Endothelial cell of umbilical vein (primary cell): ENCODE results near the gene ALDH8A1. TPM values are rescaled to one million over a fixed set of nuclear protein-coding genes. Genes with fewer than 3 reads are reported as not detected.

Experiments
- BruUV-seq: library from RNA; stranded (reverse); fragments of 400-500 nt; replicated peaks from 2 replicates; lab custom pipeline; 2021; lab: Mats Ljungman, UMichigan
- CTCF ChIA-PET: fragments of 300-600, 350-600 bp; sonication (Branson Sonifier 250); formaldehyde crosslinking; loops from one replicate; lab custom pipeline; 2021; ENCODE audit warnings: antibody characterized with exemption, inconsistent platforms; lab: Charles Lee
- POLR2A ChIA-PET: fragments of 300-600, 350-600 bp; sonication (Branson Sonifier 250); formaldehyde crosslinking; loops from one replicate; lab custom pipeline; 2021; ENCODE audit warnings: antibody characterized with exemption, inconsistent platforms; lab: Charles Lee
- DNase-seq: peaks from one replicate; pipeline ENCODE4 v3.0.0-alpha.2; 2011; ENCODE audit warnings: low read depth, low spot score
- FAIRE-seq: peaks from 2 replicates; lab custom pipeline; 2011; peaks lifted over from hg19 to GRCh38; lab: Jason Lieb, UNC
- H2AFZ ChIP-seq: 2 replicates; pipeline ENCODE4 v1.6.0; 2012; ENCODE audit warnings: low read depth, low read length, control low read depth, inconsistent platforms
- H3K27ac ChIP-seq: 2 replicates; pipeline ENCODE4 v1.5.1; 2011; ENCODE audit warnings: low read depth, mild to moderate bottlenecking, control low read depth, low read length, moderate library complexity; ENCODE audit not compliant: insufficient read depth
- H3K27me3 ChIP-seq, 2 experiments: 2 replicates each; pipeline versions ENCODE4 v1.6.0 to v1.6.1; 2011; ENCODE audit warnings: low read length in 2 of 2, mixed read lengths in 1 of 2; ENCODE audit not compliant: control insufficient read depth in 2 of 2, insufficient read depth in 2 of 2
- H3K36me3 ChIP-seq, 2 experiments: 2 replicates in 1 of 2; 3 replicates in 1 of 2; pipeline ENCODE4 v1.5.1; 2011; ENCODE audit warnings: low read length in 2 of 2, mild to moderate bottlenecking in 1 of 2, moderate library complexity in 1 of 2; ENCODE audit not compliant: control insufficient read depth in 2 of 2, insufficient read depth in 2 of 2; ENCODE audit errors: extremely low read depth in 1 of 2
- H3K4me1 ChIP-seq: 3 replicates; pipeline ENCODE4 v1.5.1; 2011; ENCODE audit warnings: mild to moderate bottlenecking, low read length; ENCODE audit not compliant: control insufficient read depth, insufficient read depth; ENCODE audit errors: extremely low read depth
- H3K4me2 ChIP-seq: 2 replicates; pipeline ENCODE4 v1.6.1; 2011; ENCODE audit warnings: low read length, control low read depth, mixed read lengths; ENCODE audit not compliant: insufficient read depth
- H3K4me3 ChIP-seq, 3 experiments: fragments of 200-600 bp in 1 of 3; sonication (generic), shearing (Covaris generic) in 1 of 3; replicated peaks in 1 of 3; 2 replicates each; pipeline ENCODE4 v1.5.1; 2011 to 2016; ENCODE audit warnings: control low read depth in 3 of 3, low read length in 3 of 3, mild to moderate bottlenecking in 2 of 3, inconsistent platforms in 1 of 3, low read depth in 1 of 3, moderate library complexity in 1 of 3; ENCODE audit not compliant: insufficient read depth in 1 of 3
- H3K79me2 ChIP-seq: 2 replicates; pipeline ENCODE4 v1.6.0; 2012; ENCODE audit warnings: low read length, inconsistent platforms; ENCODE audit not compliant: control insufficient read depth, insufficient read depth
- H3K9ac ChIP-seq: replicated peaks from 2 replicates; pipeline ENCODE3; 2011; ENCODE audit warnings: low read length, control low read depth; ENCODE audit not compliant: insufficient read depth; ENCODE audit errors: extremely low read depth
- H3K9me1 ChIP-seq: replicated peaks from 3 replicates; pipeline ENCODE4 v1.6.0; 2011; ENCODE audit warnings: mild to moderate bottlenecking, low read length; ENCODE audit not compliant: control insufficient read depth, insufficient read depth; ENCODE audit errors: extremely low read depth
- H3K9me3 ChIP-seq: replicated peaks from 2 replicates; pipeline ENCODE4 v1.5.1; 2012; ENCODE audit warnings: low read length, inconsistent platforms; ENCODE audit not compliant: control insufficient read depth, insufficient read depth
- H4K20me1 ChIP-seq: replicated peaks from 2 replicates; pipeline ENCODE3; 2011; ENCODE audit warnings: mild to moderate bottlenecking, low read length; ENCODE audit not compliant: control insufficient read depth, insufficient read depth; ENCODE audit errors: extremely low read depth
- EZH2 ChIP-seq: IDR thresholded peaks from 2 replicates; pipeline ENCODE4 v1.6.1; 2012; ENCODE audit warnings: borderline replicate concordance, low read depth, mild to moderate bottlenecking, moderate library complexity, low read length, inconsistent platforms; ENCODE audit not compliant: severe bottlenecking
- FOS ChIP-seq: IDR thresholded peaks from 2 replicates; pipeline ENCODE4 v1.6.1; 2011; ENCODE audit warnings: mild to moderate bottlenecking, low read length, moderate library complexity, borderline replicate concordance; ENCODE audit not compliant: insufficient read depth
- GATA2 ChIP-seq: IDR thresholded peaks from 2 replicates; pipeline ENCODE4 v1.7.0; 2011; ENCODE audit warnings: low read depth, mild to moderate bottlenecking, moderate library complexity, mixed read lengths, low read length; ENCODE audit not compliant: insufficient read length, insufficient read depth
- JUN ChIP-seq: IDR thresholded peaks from 2 replicates; pipeline ENCODE4 v1.6.1; 2011; ENCODE audit warnings: borderline replicate concordance, low read depth; ENCODE audit not compliant: insufficient read length, insufficient read depth
- MYC ChIP-seq: IDR thresholded peaks from one replicate; pipeline ENCODE4 v1.6.1; 2011; ENCODE audit warnings: mild to moderate bottlenecking, low read depth, low read length
- POLR2A ChIP-seq: IDR thresholded peaks from 2 replicates; pipeline ENCODE4 v1.6.1; 2012; ENCODE audit warnings: low read depth, mild to moderate bottlenecking, control low read depth, low read length
- POLR2AphosphoS5 ChIP-seq: IDR thresholded peaks from 2 replicates; pipeline ENCODE4 v1.6.1; 2012; ENCODE audit warnings: low read depth, mild to moderate bottlenecking, control low read depth, low read length, moderate library complexity; ENCODE audit not compliant: insufficient read depth
- dilution Hi-C: fragments of 300-500 bp; cut with MboI; formaldehyde crosslinking; loops from one replicate; pipeline ENCODE4 v1.15.0; 2019; ENCODE audit warnings: low sequenced_read_pairs; ENCODE audit not compliant: extremely low pct_ligation_motif_present
- intact Hi-C: fragments of 100-400 bp; cut with micrococcal nuclease; formaldehyde crosslinking; loops from one replicate; pipeline ENCODE4 v1.10.0; 2022
- polyA plus RNA-seq, 4 experiments: library from polyadenylated mRNA; depleted of rRNA in 3 of 4; stranded (reverse) in 3 of 4; unstranded in 1 of 4; fragments of >200 nt; gene quantifications; 2 replicates each; pipeline versions ENCODE4 v1.2.1 to v1.2.3, GENCODE V29; 2011 to 2012; ENCODE audit warnings: missing spikeins in 1 of 4
- total RNA-seq: library from RNA; stranded (reverse); gene quantifications from 2 replicates; pipeline ENCODE4 v1.2.3, GENCODE V29; 2021
- TF ChIP-seq, protein P1 (sequence below), 2 donors: IDR thresholded peaks; 1 replicate in 1 of 2; 2 replicates in 1 of 2; pipeline ENCODE4 v1.5.1; 2011; ENCODE audit warnings: low read length in 2 of 2, mild to moderate bottlenecking in 2 of 2, moderate library complexity in 2 of 2, control low read depth in 1 of 2, inconsistent platforms in 1 of 2, low read depth in 1 of 2; ENCODE audit not compliant: insufficient read depth in 1 of 2; ENCODE audit errors: extremely low read depth in 1 of 2
- TF ChIP-seq, protein P2 (sequence below): IDR thresholded peaks from 2 replicates; pipeline ENCODE4 v1.6.1; 2011; ENCODE audit not compliant: insufficient read depth, insufficient read length

The ALDH8A1 gene
- total and polyA plus RNA-seq, 2 donors (not counting 3 experiments of a cell fraction or from before 2014, with no cell fraction given), result 0.08 to 0.95 TPM

DNA sequence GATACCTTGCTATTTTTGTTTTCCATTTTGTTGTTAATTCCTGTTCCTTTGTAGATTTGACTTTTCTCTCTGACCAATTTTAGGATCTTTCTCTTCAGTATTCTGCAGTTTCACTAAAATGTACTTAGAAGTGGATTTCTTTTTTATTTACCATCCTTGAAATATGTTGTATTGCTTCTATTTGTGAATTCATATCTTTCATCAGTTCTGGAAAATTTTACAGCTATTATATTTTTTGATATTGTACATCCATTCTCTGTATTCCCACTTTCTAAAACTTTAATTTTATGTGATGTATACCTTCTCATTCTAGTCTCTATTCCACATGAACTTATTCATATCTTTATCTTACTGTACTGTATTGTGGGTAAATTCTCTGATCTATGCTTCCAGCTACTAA is 9.7 kb upstream of the ALDH8A1 start:
- DNase-seq (no peak), FAIRE-seq (no peak)
- Histone ChIP-seq H3K79me2 (no peaks in the 10 kb centered on the region), H3K4me2 (no peak overlapping the region), H3K4me3 (no peak overlapping the region), H3K9me3 (no peaks in the 10 kb centered on the region), H3K9ac (no peak overlapping the region), H4K20me1 (no peaks in the 10 kb centered on the region), H3K4me1 (no peaks in the 10 kb centered on the region), H3K27ac (no peak overlapping the region), H3K27me3 (no peaks in the 10 kb centered on the region), H3K36me3 (no peaks in the 10 kb centered on the region), H2AFZ (no peak overlapping the region), H3K9me1 (no peaks in the 10 kb centered on the region)
- BruUV-seq, result no TSS peak
- TF ChIP-seq, protein P1, sequence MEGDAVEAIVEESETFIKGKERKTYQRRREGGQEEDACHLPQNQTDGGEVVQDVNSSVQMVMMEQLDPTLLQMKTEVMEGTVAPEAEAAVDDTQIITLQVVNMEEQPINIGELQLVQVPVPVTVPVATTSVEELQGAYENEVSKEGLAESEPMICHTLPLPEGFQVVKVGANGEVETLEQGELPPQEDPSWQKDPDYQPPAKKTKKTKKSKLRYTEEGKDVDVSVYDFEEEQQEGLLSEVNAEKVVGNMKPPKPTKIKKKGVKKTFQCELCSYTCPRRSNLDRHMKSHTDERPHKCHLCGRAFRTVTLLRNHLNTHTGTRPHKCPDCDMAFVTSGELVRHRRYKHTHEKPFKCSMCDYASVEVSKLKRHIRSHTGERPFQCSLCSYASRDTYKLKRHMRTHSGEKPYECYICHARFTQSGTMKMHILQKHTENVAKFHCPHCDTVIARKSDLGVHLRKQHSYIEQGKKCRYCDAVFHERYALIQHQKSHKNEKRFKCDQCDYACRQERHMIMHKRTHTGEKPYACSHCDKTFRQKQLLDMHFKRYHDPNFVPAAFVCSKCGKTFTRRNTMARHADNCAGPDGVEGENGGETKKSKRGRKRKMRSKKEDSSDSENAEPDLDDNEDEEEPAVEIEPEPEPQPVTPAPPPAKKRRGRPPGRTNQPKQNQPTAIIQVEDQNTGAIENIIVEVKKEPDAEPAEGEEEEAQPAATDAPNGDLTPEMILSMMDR (IDR thresholded peaks at IDR 0.05; ENCODE audit: extremely low read depth in 1 of 2, insufficient read depth in 1 of 2, low read depth in 1 of 2, low read length in 2 of 2), result no peak
- TF ChIP-seq JUN (no peak), POLR2AphosphoS5 (no peak), EZH2 (no peak), MYC (no peak), GATA2 (no peak), POLR2A (no peak), FOS (no peak)
- TF ChIP-seq, protein P2, sequence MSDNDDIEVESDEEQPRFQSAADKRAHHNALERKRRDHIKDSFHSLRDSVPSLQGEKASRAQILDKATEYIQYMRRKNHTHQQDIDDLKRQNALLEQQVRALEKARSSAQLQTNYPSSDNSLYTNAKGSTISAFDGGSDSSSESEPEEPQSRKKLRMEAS, result no peak
- POLR2A ChIA-PET, result no interaction called here
- dilution Hi-C loops, result no loop called here
- intact Hi-C loops, result no loop called here
- CTCF ChIA-PET, result interaction anchor here (1.1 to 1.4 kb wide), 3 partner anchors 19 to 1036 kb away, joined by 3 to 7 read pairs (median 4); no protein-coding TSS in a partner anchor
